Esophagus muscularis mucosa (tissue), 2 donors: ENCODE measurements around the gene CCN5.

Source experiments
- POLR2A ChIP-seq: fragments of 450-650 bp; IDR thresholded peaks from one replicate; pipeline ENCODE4 v1.6.1; 2017; ENCODE audit warnings: antibody characterized with exemption, moderate library complexity, mild to moderate bottlenecking, low read depth
- POLR2AphosphoS5 ChIP-seq, 2 donors: sonication (generic); formaldehyde crosslinking; IDR thresholded peaks; one replicate each; pipeline ENCODE4 v1.6.1; 2017; ENCODE audit warnings: antibody characterized with exemption in 2 of 2

- no peak for TF ChIP-seq POLR2A
- TF ChIP-seq POLR2AphosphoS5 (IDR thresholded peaks at IDR 0.05), result no peak
These were observed 8.1 kb upstream of the CCN5 start for GRCh38 chr20:44707018-44707579.
